GM03348 (cell line): ENCODE measurements around the gene SSBP4.
A peak's percentile ranks its signal among the peaks of the same experiment; 100 is the strongest.

ENCODE experiments used
- DNase-seq: peaks from one replicate; pipeline ENCODE4 v3.0.0; 2012; ENCODE audit warnings: low spot score

The SSBP4 gene

DNA sequence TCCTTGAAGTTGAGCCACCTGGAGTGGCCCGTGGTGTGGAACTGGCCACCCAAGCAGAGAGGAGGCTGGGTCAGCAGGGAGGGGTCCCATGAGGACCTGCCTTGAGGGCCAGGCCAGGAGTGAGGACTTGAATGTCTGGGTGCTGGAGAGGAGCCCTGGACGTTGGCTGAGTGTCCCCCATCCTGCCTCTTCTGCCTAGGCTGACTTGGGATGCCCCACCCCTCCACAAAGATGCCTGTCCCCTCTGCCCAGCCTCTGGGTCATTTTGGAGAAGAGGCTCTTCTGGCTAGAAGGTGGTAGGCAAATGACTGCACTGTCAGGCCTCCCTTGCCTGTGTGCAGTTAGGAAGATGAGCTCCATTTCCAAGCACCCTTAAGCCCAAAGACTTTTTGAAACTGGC, 1.7 kb downstream of the SSBP4 start:
- no peak for DNase-seq

DNA sequence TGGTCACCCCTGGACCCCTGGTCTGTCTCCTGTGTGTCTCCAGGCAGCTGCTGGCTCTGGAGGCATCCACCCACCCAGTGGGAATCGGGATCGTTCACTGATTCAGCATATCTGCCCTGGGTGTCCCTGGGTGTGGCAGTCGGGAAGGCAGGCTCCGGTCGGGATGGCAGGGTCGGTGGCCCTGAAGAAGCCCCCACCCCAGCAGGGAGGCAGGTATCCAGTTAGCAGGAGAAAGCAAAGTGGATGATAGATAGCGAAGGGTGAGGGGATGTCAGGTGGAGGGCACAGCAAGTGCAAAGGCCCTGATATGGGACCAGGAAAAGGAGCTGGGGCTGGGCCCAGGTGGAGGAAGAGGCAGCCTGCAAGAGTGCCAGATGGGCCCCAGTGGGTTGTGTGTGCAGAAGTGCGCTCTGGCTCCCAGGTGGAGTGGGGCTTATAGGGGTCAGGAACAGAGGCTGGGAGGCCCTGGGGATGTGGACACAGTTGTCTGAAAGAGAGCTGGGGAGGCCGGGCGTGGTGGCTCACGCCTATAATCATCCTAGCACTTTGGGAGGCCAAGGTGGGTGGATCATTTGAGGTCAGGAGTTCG, 2.3 kb downstream of the SSBP4 start:
- no peak for DNase-seq

DNA sequence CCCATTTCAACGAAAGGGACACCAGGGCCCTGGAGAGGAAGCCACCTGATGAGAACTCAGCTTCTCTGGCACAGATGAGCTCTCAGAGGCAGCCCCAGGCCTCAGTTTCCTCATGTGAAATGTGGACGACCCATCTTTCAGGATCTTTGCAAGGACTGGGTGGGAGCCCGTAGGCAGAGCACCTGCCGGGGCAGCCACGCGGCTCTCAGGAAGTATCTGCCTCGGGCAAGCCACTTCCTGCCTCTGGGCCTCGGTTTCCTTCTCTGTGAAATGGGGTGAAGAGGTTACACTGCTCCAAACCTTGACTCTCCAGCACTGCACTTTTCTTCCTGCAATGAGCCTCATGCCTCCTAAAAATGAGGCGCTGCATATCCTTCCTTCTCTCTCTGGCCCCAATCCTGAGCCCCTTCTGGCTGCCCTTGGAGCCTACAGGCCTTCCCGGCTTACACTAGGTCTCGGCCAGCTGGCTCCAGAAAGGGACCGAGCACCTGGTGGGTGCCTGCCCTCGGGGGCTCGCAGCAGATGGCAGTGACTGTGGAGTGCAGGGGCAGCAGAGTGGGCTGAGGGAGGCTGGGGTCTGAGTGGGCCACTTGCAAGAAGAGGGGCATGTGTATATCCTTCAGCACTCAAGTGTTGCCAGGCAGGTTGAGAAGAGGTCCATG, 3.5 kb downstream of the SSBP4 start:
- DNase-seq = no peak

DNA sequence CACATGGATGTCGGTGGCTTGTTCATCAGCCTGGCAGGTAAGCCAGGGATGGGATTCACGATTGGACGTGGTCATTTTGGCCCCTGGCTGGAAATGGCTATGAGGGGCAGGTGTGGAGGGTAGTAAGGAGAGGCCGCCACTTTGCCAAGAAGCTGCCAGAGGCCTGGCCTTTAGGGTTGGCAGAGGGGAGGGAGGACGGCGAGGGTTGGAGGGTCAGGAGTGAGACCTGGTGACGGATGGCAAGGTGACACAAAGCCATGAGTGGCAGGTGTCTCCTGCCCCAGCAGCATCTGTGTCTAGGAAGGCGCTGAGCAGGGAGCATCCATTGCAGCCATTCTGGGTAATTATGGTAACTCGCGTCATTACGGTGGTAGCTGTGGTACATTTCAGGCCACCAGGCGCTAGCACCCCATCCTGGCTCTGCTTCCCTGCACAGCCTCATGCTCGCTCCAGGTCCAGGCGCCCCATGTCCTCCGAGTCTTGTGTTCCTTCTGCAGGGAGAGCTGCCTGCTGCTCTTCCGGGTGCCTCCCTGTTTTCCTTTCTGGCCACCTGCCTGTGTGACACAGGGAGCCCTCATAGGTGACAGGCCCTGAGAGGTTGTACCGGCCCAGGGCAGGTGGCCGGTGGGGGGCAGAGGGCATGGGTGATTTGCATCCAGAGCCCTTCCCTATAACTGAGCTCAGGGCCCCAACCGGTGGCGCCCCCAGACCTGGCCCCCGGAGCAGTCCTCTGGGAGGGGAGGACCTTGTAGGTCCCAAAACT, 4.2 kb downstream of the SSBP4 start:
- no peak for DNase-seq

DNA sequence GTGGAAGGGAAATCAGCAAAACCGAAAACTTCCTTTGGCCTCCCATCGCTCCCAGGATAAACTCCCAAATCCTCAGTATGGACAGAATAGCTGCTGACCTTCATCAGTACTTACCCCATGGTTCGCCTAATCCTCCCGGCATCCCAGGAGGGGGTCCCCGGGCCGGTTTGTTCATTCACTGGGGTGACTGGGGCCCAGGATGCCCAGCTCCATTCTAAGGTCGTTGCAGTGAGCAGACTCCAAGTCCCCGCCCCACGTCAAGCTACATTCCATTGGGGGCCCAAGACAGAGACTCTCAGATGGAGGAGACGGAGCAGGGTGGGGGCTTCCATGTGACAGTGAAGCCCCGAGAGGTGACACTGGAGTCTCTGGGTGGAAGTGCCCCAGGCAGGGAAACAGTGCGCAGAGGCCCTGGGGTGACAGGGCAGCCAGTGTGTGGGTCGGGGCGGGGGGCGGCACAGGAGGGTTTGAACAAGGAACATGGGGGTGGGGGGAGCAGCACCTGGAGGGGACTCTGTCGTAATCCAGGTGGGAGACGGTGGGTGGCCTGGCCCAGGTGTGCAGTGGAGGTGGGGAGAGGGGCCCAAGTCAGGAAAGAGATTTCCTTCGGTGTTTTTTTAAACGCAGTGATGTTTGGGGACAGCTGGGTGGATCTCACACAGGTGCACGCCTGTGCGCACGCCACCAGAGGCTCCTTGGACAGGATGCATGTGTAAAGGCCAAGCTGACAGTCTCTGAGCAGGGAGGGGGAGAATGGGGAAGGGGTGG, 5.1 kb downstream of the SSBP4 start:
- DNase-seq = no peak

DNA sequence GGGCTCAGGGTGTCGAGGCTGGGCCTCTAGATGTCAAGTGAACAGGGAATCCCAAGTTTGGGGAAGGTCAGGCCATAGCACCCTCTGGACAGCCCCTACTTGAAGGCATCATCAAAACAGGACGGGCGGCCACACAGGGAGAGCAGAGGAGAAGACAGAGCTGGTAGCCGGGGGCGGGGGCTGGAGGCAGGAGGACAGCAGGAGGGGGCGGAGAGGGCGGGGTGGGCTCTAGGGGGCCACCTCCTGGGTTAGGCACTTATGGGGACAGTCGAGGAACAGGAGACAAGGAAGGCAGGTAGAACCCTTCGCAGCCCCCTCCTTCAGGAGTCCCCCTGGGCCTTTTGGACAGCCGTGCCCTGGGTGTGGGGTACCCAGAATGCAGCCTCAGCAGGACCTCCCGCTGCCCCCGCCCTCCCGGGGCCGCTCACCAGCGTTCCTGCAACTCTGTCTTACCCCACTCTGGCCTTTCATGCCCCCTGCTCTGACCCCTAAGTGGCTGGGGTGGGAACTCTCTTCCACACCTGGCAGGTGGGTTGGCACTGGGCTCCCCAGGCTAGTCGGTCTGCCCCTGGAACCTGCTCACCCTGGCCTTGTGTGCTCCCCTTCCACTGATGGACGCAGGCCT, 5.8 kb downstream of the SSBP4 start:
- DNase-seq = no peak

DNA sequence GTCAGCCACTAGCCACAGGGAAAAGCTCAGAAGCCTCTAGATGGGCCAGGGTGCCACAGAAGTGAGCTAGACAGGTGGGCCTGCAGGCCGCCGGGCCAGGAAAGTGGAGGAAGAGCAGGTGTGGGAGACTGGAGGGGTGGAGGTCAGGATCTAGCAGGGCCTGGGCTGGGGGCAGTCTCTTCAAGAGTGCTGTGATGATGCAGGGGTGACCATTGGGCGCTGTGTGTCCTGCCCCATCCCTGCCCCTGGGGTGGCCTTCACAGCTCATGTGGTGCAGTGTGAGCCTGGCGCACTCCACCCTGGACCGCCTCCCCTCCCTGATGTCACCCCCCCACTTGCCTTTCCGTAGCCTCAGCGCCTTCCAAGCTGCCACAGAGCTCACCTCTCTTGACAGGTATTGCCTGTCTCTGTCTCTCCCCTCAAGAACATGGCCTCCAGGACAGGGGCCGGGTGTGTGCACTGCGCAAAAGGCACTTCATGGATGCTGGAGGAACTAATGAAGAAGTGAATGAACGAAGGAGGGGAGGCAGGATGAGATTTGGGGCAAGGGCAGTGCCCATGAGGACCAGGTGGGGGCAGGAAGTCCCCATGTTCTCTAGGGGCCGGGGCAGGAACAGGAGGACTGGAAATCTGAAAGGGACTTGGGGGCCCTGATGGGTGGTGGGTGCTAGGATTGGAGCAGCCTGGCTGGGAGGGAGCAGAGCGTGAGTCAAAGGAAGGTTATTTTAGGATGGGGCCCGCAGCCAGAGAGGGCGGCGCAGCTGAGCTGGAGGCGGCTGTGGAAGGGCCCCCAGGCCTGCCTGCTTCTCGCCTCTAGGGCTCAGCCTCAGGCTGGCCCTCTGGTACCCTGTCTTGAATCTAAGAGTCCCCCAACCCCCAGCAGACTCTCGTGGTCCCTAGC, 6.6 kb downstream of the SSBP4 start:
- peak; percentile 93 for DNase-seq

DNA sequence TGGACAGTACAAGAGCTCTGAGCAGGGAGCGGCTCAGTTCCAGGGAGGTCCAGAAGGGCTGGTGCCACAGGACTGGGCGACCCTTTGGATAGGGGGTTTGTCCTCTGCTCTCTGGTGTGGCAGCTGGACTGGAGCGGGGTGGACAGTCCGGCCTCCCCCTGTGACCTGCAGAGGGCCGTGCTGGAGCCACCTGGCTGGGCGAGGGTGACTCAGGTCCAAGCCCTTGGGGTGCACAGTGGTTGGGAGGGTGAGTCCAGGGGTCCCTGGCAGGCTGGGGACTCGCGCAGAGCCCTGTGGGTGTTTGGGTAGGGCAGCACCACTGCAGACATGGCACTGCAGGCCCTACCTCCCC, 7.2 kb downstream of the SSBP4 start:
- no peak for DNase-seq

DNA sequence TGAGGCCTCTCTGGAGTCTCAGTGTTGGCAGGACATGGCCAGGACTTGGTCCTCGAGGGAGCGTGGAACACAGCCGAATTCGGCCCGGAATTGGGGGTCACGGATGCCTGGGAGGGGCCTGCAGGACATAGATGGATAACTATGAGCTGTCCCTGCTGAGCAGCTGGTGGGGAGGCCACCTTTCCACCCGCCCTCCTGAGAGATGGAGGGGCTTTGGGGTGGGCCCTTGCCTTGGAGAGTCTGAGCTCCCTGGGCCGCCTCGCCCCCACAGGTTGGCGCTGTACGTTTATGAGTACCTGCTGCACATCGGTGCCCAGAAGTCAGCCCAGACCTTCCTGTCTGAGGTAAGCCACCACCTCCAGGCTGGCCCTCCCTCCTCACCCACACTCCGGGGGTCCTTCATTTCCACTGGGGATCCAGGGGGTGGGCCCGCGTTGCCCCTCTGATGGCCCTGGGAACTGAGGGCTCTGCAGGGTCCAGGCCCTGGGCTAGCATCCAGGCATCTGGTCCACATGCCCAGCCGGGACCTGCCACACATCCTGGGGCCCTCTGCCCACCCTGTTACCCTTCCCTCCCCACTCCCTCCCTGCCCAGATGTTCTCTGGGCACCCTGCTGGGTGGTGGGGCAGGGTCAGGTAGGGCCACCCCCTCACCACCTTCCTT, 8.0 kb downstream of the SSBP4 start:
- DNase-seq = no peak

DNA sequence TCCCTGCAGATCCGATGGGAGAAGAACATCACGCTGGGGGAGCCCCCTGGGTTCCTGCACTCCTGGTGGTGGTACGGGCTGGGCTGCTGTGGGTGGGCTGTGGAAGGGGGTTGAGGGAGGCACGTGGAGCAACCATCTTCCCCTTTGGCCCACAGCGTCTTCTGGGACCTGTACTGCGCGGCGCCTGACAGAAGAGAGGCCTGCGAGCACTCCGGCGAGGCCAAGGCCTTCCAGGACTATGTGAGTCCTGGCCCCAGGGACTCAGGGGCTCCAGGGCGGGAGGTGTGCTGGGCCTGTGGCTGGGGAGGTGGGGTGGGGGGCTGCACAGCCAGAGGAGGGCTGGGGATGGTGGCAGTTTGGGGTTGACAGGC, 8.5 kb downstream of the SSBP4 start:
- no peak for DNase-seq

DNA sequence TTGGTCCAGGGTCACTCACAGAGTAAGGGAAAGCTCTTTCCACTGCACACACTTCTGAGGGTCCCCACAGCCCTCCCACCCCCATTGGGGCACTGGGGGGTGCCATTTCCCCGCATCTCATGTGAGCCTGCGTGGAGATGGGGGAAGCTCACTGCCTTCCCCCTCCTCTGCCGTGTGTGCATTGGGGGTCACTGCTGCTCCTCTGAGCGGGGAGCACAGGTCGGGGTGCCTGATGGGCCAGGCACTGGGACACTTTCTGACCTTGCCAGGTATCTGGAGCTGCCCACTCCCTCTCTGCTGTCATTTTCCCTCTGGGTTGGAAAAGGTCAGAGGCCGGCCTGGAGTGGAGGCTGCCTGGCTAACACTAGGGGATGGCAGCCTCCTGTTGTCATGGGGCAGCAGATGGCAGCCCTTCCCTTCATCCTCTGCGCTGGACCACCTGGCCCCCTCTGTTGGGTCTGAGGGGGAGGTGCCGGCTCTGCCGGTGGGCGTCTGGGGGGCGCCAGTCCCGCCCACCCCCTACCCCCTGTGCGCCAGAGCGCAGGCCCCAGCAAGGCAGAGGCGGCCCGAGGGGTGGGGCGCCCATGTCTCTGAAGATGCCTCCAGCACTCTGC, 9.1 kb downstream of the SSBP4 start:
- no peak for DNase-seq

DNA sequence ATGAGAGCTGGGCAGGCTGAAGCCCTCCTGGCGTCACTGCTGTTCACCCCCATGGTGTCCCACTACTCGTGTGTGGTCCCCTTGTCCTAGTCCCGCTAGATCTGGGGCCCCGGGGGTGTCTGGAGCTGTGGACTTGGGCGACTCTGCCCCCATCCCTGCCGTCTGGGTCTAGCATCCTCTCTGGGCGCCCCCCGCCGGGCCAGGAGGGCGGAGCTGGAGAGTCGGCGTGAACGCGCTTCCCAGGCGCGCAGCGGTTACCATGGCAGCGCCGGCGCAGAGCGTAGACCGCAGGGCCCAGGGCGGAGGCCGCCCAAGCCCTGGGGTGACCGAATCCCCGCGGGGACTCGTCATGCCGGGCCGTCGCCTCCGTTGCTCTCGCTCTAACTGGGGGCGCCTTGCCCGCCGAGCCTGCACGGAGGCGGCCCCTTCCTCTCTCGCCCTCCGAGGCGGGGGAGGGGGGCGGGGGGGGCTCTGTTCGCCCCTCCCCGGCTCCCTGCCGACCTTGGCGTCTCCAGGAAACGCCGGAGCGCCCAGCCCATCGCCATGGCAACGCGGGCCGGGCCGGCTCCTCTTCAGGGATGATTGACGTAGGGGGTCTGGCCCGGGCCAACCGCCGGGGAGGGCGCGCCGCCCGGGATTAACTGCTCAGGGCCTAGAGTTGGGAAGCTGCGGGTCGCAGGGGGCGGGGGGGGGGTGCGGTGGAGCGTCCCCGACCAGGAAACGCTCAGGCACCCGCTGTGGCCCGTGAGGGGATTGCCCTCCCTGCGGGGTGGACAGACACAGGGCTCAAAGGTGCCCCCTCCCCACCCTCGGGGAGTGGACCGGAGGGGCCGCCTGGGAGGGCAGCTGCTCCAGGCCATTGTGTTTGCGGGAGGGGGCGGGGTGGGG, 9.8 kb downstream of the SSBP4 start:
- peak; percentile 79 for DNase-seq

DNA sequence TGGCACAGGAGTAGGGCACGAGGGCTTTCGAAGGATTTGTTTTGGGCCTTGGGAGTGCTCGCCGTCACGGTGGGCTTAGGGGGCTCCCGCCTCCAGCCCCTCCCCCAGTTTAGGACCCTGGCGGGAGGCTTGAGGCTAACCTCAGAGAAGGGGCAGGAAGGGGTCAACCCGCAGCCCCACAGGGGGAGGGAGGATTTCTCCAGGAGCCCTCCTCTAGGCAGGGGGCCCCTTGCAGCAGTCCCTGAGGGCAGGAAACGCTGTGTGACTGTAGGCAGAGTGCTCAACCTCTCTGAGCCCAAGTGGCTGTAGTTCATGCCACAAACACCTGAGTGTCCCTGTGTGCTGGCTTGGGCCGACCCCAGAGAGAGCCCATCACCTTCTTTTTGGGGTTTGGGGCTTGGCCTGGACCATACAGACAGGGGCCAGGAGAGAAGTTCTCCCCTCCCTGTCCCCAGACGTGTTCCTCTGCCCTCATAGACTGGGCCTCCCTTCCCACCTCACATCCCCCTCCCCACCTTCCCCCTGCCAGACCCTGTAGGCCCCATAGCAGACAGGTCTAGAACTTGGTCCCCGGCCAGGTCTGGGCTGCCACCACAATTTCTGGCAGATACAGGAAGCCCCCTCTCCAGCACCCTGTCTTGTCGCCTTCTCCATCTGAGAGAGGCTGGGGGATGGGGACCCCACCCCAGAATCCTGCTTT, 10.7 kb downstream of the SSBP4 start:
- DNase-seq = no peak

DNA sequence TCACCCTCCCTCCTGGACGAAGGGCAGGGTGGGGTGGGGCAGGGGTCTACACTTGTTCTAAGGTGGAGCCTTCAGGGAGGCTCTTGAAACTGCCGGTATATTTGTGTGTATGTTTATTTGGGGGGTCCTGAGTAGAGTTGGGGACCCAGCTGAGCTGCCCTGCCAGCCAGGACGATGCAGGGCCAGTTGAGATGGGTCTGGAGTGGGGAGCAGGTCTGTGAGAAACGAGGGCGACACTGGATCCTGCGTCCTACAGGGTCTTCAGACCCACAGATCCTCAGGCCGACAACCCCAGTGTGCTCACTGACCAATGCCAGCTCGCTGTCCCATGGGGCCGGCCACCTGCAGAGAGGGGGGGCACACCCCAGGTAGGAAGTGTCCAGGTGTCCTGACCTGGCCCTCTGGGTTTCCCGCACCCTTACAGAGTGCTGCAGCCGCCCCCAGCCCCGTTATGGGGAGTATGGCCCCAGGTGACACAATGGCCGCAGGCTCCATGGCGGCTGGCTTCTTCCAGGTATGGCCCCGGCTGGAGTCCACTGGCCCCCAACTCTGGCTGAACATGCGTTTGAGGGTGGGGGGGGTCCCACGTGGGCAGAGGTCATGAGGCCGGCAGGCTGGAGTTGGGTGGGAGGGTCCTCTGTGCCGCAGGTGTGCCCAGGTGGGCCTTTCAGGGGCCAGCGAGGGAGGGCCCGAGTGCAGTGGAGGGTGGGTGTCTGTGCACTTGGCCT, 11.4 kb downstream of the SSBP4 start:
- DNase-seq = no peak

DNA sequence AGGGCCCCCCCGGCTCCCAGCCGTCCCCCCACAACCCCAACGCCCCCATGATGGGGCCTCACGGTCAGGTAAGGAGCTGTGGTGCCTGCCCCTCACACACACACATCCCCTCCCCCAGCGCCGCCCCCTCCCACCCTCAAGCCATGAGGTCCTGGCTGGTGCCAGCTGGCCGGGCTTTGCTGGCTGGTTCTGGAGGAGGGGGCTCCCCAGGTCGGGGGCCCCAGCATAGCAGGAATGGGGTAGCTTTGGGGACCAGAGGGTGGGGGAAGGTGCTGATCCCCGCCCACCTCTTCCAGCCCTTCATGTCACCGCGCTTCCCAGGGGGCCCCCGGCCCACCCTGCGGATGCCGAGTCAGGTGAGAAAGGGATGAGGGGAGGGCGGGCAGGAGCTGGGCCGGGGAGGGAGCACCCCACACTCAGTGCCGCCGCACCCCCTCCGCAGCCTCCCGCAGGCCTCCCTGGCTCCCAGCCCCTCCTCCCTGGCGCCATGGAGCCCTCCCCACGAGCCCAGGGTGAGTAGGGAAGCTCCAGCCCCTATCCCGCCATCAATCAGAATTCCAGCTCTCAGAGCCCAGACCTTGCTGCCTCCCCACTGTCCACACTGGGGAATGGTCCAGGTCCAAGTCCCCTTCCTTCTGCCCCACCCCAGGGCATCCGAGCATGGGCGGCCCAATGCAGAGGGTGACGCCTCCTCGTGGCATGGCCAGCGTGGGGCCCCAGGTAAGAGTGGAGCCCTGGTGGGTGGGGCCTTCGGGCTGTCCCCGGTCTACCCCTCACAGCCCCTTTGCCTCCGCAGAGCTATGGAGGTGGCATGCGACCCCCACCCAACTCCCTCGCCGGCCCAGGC, 12.4 kb downstream of the SSBP4 start:
- no peak for DNase-seq

DNA sequence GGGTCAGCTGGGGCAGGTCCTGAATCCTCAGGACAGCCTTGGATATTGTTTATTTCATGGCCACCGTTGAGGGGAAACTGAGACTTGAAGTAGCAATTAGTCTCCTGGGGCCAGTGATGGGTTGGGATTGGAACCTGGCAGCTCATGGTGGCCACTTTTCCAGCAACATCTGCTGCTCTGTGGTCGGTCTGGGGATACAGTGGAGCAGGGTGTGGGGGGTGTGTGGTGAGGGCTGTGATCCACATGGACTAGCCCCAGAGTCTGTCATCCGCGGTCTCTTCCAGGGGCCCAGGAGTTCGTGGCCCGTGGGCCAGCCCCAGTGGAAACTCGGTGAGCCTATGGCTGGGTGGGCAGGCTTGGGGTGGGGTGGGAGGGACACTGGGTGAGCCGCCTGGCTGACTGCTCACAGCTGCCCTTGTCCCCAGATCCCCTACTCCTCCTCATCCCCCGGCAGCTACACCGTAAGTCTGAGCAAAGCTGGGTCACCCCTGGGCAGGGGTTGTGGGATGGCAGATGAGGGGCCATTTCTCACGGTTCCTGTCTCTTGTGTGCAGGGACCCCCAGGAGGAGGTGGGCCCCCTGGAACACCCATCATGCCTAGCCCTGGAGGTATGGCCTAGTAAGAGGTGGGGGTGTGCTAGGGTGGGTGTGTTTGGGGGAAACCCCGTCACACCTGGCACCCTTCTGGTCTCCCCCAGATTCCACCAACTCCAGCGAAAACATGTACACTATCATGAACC, 13.2 kb downstream of the SSBP4 start:
- no peak for DNase-seq
